ENCODE results near the gene PMCH.
"Not testable (repeated sequence)": the region's sequence is repeated elsewhere in the genome, so short reads cannot be mapped to it uniquely, and the experiment has no call there.

The PMCH gene

GRCh38 chr12:102197789-102198188 lies at the start of gene PMCH:
Gene PMCH, minus strand, starts transcription at chr12:102197833. Its CDS starts 63 bp downstream, at chr12:102197770.
- DNase-seq (ENCODE audit: low read depth in 2 of 2): no peak

GRCh38 chr12:102240859-102241258 lies 43.2 kb upstream of the PMCH start:
- not testable (repeated sequence) for DNase-seq (ENCODE audit: low read depth in 2 of 2)

- DNase-seq (ENCODE audit: low read depth in 2 of 2): no peak
Observed at GRCh38 chr12:102234599-102234998, 37.0 kb upstream of the PMCH start.

GRCh38 chr12:102232446-102232845 lies 34.8 kb upstream of the PMCH start:
- DNase-seq (ENCODE audit: low read depth in 2 of 2): no peak

GRCh38 chr12:102232036-102232435 lies 34.4 kb upstream of the PMCH start:
- DNase-seq (ENCODE audit: low read depth in 2 of 2): no peak

GRCh38 chr12:102227954-102228353 lies 30.3 kb upstream of the PMCH start:
- no peak for DNase-seq (ENCODE audit: low read depth in 2 of 2)

GRCh38 chr12:102220736-102221135 lies 23.1 kb upstream of the PMCH start:
- no peak for DNase-seq (ENCODE audit: low read depth in 2 of 2)

GRCh38 chr12:102215992-102216691 lies 18.5 kb upstream of the PMCH start:
- DNase-seq (ENCODE audit: low read depth in 2 of 2): no peak

- DNase-seq (ENCODE audit: low read depth in 2 of 2): no peak
Observed at GRCh38 chr12:102204025-102204424, 6.4 kb upstream of the PMCH start.

GRCh38 chr12:102202556-102202955 lies 4.9 kb upstream of the PMCH start:
- no peak for DNase-seq (ENCODE audit: low read depth in 2 of 2)

- DNase-seq (ENCODE audit: low read depth in 2 of 2): no peak
Observed at GRCh38 chr12:102201436-102202061, 3.9 kb upstream of the PMCH start.

- no peak for DNase-seq (ENCODE audit: low read depth in 2 of 2)
Observed at GRCh38 chr12:102195826-102196225, 1.8 kb downstream of the PMCH start.

- no peak for DNase-seq (ENCODE audit: low read depth in 2 of 2)
Observed at GRCh38 chr12:102182635-102183034, 15.0 kb downstream of the PMCH start.

- no peak for DNase-seq (ENCODE audit: low read depth in 2 of 2)
Observed at GRCh38 chr12:102174761-102175160, 22.9 kb downstream of the PMCH start.

- DNase-seq (ENCODE audit: low read depth in 2 of 2): no peak
Observed at GRCh38 chr12:102174117-102174516, 23.5 kb downstream of the PMCH start.

- no peak for DNase-seq (ENCODE audit: low read depth in 2 of 2)
Observed at GRCh38 chr12:102172436-102172835, 25.2 kb downstream of the PMCH start.

- DNase-seq (ENCODE audit: low read depth in 2 of 2): no peak
Observed at GRCh38 chr12:102171951-102172350, 25.7 kb downstream of the PMCH start.

GRCh38 chr12:102169922-102170621 lies 27.6 kb downstream of the PMCH start:
- no peak for DNase-seq (ENCODE audit: low read depth in 2 of 2)

- no peak for DNase-seq (ENCODE audit: low read depth in 2 of 2)
Observed at GRCh38 chr12:102167821-102168604, 29.6 kb downstream of the PMCH start.

- no peak for DNase-seq (ENCODE audit: low read depth in 2 of 2)
Observed at GRCh38 chr12:102163383-102163782, 34.2 kb downstream of the PMCH start.

GRCh38 chr12:102155206-102155605 lies 42.4 kb downstream of the PMCH start:
- DNase-seq (ENCODE audit: low read depth in 2 of 2): not testable (repeated sequence)

- not testable (repeated sequence) for DNase-seq (ENCODE audit: low read depth in 2 of 2)
Observed at GRCh38 chr12:102147062-102147587, 50.5 kb downstream of the PMCH start.

Measured in stimulated activated CD8-positive, alpha-beta memory T cell treated with anti-CD3 and anti-CD28 coated beads, Interleukin-15, amount 100 ng/mL, for 4 hours (primary cell).